K562 (cell line): ENCODE data around the gene SBF1. TPM values are rescaled to one million over a fixed set of nuclear protein-coding genes. Genes with fewer than 3 reads are reported as not detected.

Experiments used
- ATAC-seq: fragments of 200-7000 bp; cut with Tn5 transposase; 3 replicates; pipeline ENCODE4 v1.9.1; 2020; ENCODE audit warnings: moderate library complexity
- BruUV-seq: library from RNA; stranded (reverse); fragments of 400-500 nt; replicated peaks from 2 replicates; lab custom pipeline; 2021; lab: Mats Ljungman, UMichigan
- CTCF ChIA-PET: fragments of 300-600 bp; formaldehyde crosslinking; extraction: SDS; loops from one replicate; lab custom pipeline; 2021; ENCODE audit warnings: low intra/inter-chr PET ratio; lab: Yijun Ruan, JAX
- POLR2A ChIA-PET: fragments of 300-600, 350-650 bp; sonication (Branson Sonifier 250); formaldehyde crosslinking; extraction: SDS; loops from one replicate; lab custom pipeline; 2021; ENCODE audit warnings: antibody characterized with exemption, inconsistent platforms; lab: Yijun Ruan, JAX
- DNase-seq, 4 experiments: peaks; one replicate each; pipeline versions ENCODE4 v3.0.0 to v3.0.0-alpha.2; 2011 to 2018; ENCODE audit warnings: low spot score in 3 of 4, mixed read lengths in 3 of 4; ENCODE audit errors: extremely low read depth in 1 of 4
- FAIRE-seq: peaks from 2 replicates; lab custom pipeline; 2011; peaks lifted over from hg19 to GRCh38; lab: Jason Lieb, UNC
- H2AFZ ChIP-seq: 2 replicates; pipeline ENCODE4 v1.6.0; 2011; ENCODE audit warnings: low read depth, low read length, control low read depth, inconsistent platforms
- H3K27ac ChIP-seq: fragments of 200-600 bp; 3 replicates; pipeline ENCODE4 v1.8.0; 2011; ENCODE audit warnings: low read depth, mild to moderate bottlenecking, control low read depth, inconsistent platforms, low read length, moderate library complexity, mixed read lengths; ENCODE audit errors: extremely low read depth
- H3K27me3 ChIP-seq, 2 experiments: fragments of 300-600 bp in 1 of 2; 2 replicates in 1 of 2; 3 replicates in 1 of 2; pipeline versions ENCODE4 v1.6.0 to v1.8.0; 2011; ENCODE audit warnings: inconsistent platforms in 2 of 2, low read length in 2 of 2, mild to moderate bottlenecking in 1 of 2, mixed read lengths in 1 of 2, moderate library complexity in 1 of 2; ENCODE audit not compliant: control insufficient read depth in 2 of 2, insufficient read depth in 2 of 2
- H3K36me3 ChIP-seq: fragments of 300-600 bp; 3 replicates; pipeline ENCODE4 v1.8.0; 2011; ENCODE audit warnings: mild to moderate bottlenecking, low read length, inconsistent platforms; ENCODE audit not compliant: control insufficient read depth, insufficient read depth
- H3K4me1 ChIP-seq, 2 experiments: fragments of 200-600 bp in 1 of 2; replicated peaks in 1 of 2; 2 replicates in 1 of 2; 3 replicates in 1 of 2; pipeline versions ENCODE4 v1.5.1 to v1.8.0; 2011; ENCODE audit warnings: inconsistent platforms in 2 of 2, low read length in 2 of 2, mild to moderate bottlenecking in 1 of 2, mixed read lengths in 1 of 2, moderate library complexity in 1 of 2; ENCODE audit not compliant: control insufficient read depth in 2 of 2, insufficient read depth in 2 of 2
- H3K4me2 ChIP-seq: 2 replicates; pipeline ENCODE4 v1.6.1; 2011; ENCODE audit warnings: low read length, control low read depth, inconsistent platforms, mixed read lengths; ENCODE audit not compliant: insufficient read depth
- H3K4me3 ChIP-seq: fragments of 200-600 bp; sonication (generic), shearing (Covaris generic); 2 replicates; pipeline ENCODE4 v1.5.1; 2016; ENCODE audit warnings: control low read depth, inconsistent platforms
- H3K79me2 ChIP-seq: fragments of 200-600 bp; 3 replicates; pipeline ENCODE4 v1.8.0; 2011; ENCODE audit warnings: low read length, inconsistent platforms; ENCODE audit not compliant: control insufficient read depth, insufficient read depth
- H3K9ac ChIP-seq, 2 experiments: 2 replicates each; pipeline versions ENCODE4 v1.6.0 to v1.6.1; 2011; ENCODE audit warnings: low read depth in 2 of 2, low read length in 2 of 2, control low read depth in 1 of 2, inconsistent platforms in 1 of 2, mild to moderate bottlenecking in 1 of 2, mixed read lengths in 1 of 2; ENCODE audit not compliant: insufficient read depth in 1 of 2
- H3K9me1 ChIP-seq: one replicate; pipeline ENCODE4 v1.6.0; 2011; ENCODE audit warnings: inconsistent platforms, mild to moderate bottlenecking, low read length, moderate library complexity; ENCODE audit not compliant: control insufficient read depth, insufficient read depth
- H3K9me3 ChIP-seq: replicated peaks from 2 replicates; pipeline ENCODE4 v1.5.1; 2011; ENCODE audit warnings: low read depth, low read length, inconsistent platforms; ENCODE audit not compliant: control insufficient read depth, insufficient read depth
- H4K20me1 ChIP-seq: replicated peaks from 2 replicates; pipeline ENCODE4 v1.6.1; 2011; ENCODE audit warnings: low read length, inconsistent platforms, mixed read lengths; ENCODE audit not compliant: control insufficient read depth, insufficient read depth
- BMI1 ChIP-seq: fragments of 150-350 bp; IDR thresholded peaks from 2 replicates; pipeline ENCODE4 v1.6.1; 2014; ENCODE audit warnings: low read length
- E2F3 ChIP-seq: fragments of 250-450 bp; sonication (Bioruptor Pico); IDR thresholded peaks from 2 replicates; pipeline ENCODE4 v1.4.0; 2020; ENCODE audit warnings: mild to moderate bottlenecking
- GTF2B ChIP-seq: IDR thresholded peaks from 2 replicates; pipeline ENCODE4 v1.6.1; 2011; ENCODE audit not compliant: insufficient read length; ENCODE audit errors: extremely low read depth
- NCOA6 ChIP-seq: fragments of 450-650 bp; IDR thresholded peaks from 2 replicates; pipeline ENCODE4 v1.6.1; 2017; ENCODE audit warnings: mild to moderate bottlenecking
- NFE2L1 ChIP-seq: fragments of 450-650 bp; IDR thresholded peaks from 2 replicates; pipeline ENCODE4 v1.6.1; 2016; ENCODE audit warnings: missing genetic modification characterization, low read depth, mild to moderate bottlenecking, missing compliant biosample characterization, moderate library complexity, borderline replicate concordance
- PBX2 ChIP-seq, 2 experiments: IDR thresholded peaks in 1 of 2; conservative IDR thresholded peaks in 1 of 2; 2 replicates each; pipeline ENCODE4 v1.6.1; 2016; ENCODE audit warnings: low read depth in 2 of 2, mild to moderate bottlenecking in 1 of 2, missing compliant biosample characterization in 1 of 2, missing genetic modification characterization in 1 of 2, moderate library complexity in 1 of 2
- PHB2 ChIP-seq: fragments of 450-650 bp; IDR thresholded peaks from 2 replicates; pipeline ENCODE4 v1.6.1; 2017; ENCODE audit warnings: low read depth
- RAD21 ChIP-seq, 2 experiments: fragments of 250-450 bp in 1 of 2; fragments of 450-650 bp in 1 of 2; sonication (Bioruptor Pico) in 1 of 2; formaldehyde crosslinking in 1 of 2; IDR thresholded peaks in 1 of 2; conservative IDR thresholded peaks in 1 of 2; 2 replicates each; pipeline versions ENCODE4 v1.4.0 to v1.8.0; 2020 to 2022; ENCODE audit warnings: mild to moderate bottlenecking in 2 of 2, moderate library complexity in 1 of 2
- SAFB ChIP-seq: fragments of 200-400 bp; formaldehyde crosslinking; IDR thresholded peaks from 2 replicates; pipeline ENCODE4 v1.6.1; 2017; ENCODE audit warnings: low read depth, low read length, borderline replicate concordance
- YY1 ChIP-seq, 3 experiments: IDR thresholded peaks; 2 replicates each; pipeline ENCODE4 v1.6.1; 2011; ENCODE audit warnings: low read length in 2 of 3, mild to moderate bottlenecking in 2 of 3, moderate library complexity in 2 of 3, borderline replicate concordance in 1 of 3, control low read depth in 1 of 3, low read depth in 1 of 3; ENCODE audit not compliant: insufficient read depth in 3 of 3, insufficient replicate concordance in 2 of 3, control insufficient read depth in 1 of 3, insufficient read length in 1 of 3; ENCODE audit errors: extremely low read depth in 1 of 3
- ZNF561 ChIP-seq: fragments of 450-650 bp; formaldehyde crosslinking; conservative IDR thresholded peaks from 2 replicates; pipeline ENCODE4 v1.4.0; 2020; ENCODE audit warnings: mild to moderate bottlenecking, moderate library complexity
- WGBS: fragments of 100-300 bp; shearing (Covaris generic); methylation state at CpG from one replicate; pipeline ENCODE4 v1.1.6; 2016; ENCODE audit warnings: low coverage, mixed read lengths; ENCODE audit not compliant: insufficient coverage; ENCODE audit errors: missing lambda C conversion rate; 5-methylcytosine and 5-hydroxymethylcytosine counted together
- in situ Hi-C: fragments of 300-500 bp; cut with MboI; formaldehyde crosslinking; loops from 4 replicates; pipeline ENCODE4 v1.15.0; 2018; ENCODE audit warnings: inconsistent platforms, mixed read lengths
- intact Hi-C: fragments of 100-400 bp; cut with micrococcal nuclease; formaldehyde crosslinking; loops from 2 replicates; pipeline ENCODE4 v1.14.2; 2022
- polyA plus RNA-seq, 8 experiments: library from polyadenylated mRNA; depleted of rRNA in 4 of 8; stranded (reverse) in 5 of 8; unstranded in 3 of 8; fragments of >200 nt; fragmentation: Nextera tagmentation in 2 of 8; fragmentation: Illumina TruSeq in 1 of 8; extraction: Ambion mirVana in 2 of 8; extraction: Trizol in 1 of 8; gene quantifications; 2 replicates each; pipeline versions ENCODE4 v1.2.1 to v1.2.3, GENCODE V29; 2011 to 2014; ENCODE audit warnings: inconsistent platforms in 1 of 8, missing spikeins in 1 of 8
- total RNA-seq, 7 experiments: library from RNA; depleted of rRNA in 6 of 7; stranded (reverse); fragments of >200 nt in 6 of 7; fragmentation: Illumina TruSeq in 2 of 7; extraction: Trizol in 2 of 7; gene quantifications; 2 replicates each; pipeline versions ENCODE4 v1.2.1 to v1.2.3, GENCODE V29; 2011 to 2021; ENCODE audit warnings: low replicate concordance in 1 of 7
- TF ChIP-seq, protein P1 (sequence below): sonication (generic); formaldehyde crosslinking; IDR thresholded peaks from 2 replicates; pipeline ENCODE4 v1.8.1; 2022; ENCODE audit warnings: missing genetic modification reagents
- TF ChIP-seq, protein P2 (sequence below): IDR thresholded peaks from 2 replicates; pipeline ENCODE4 v1.6.1; 2011; ENCODE audit warnings: borderline replicate concordance, low read depth, mild to moderate bottlenecking, moderate library complexity, low read length; ENCODE audit not compliant: insufficient read depth, poor library complexity, severe bottlenecking

The SBF1 gene
- total and polyA plus RNA-seq, 9 of the 15 experiments (the other 6 are each of a cell fraction or from before 2014, with no cell fraction given): 0.44 to 50.4 (median 11.4) TPM

GRCh38 chr22:50502096-50502495 is 27.3 kb upstream of the SBF1 start:
- Histone ChIP-seq H3K79me2 (peaks cover 8% of the 10 kb centered on the region), H3K9me3 (0 out of 2 replicates have a peak, but pooled peaks cover 1% of the 10 kb centered on the region), H2AFZ (no peak overlapping the region), H3K36me3 (peaks cover 22% of the 10 kb centered on the region; the same call in 1 of the 3 replicates), H3K27me3 (no peaks in the 10 kb centered on the region), H3K4me2 (no peak overlapping the region), H3K4me1 (peaks cover 3 to 43% of the 10 kb centered on the region in 2 experiments; a peak in 3 of 5 replicates), H3K4me3 (no peak overlapping the region), H3K9me1 (no peaks in the 10 kb centered on the region), H3K27ac (no peak overlapping the region), H3K9ac (no peak overlapping the region; a peak in 1 of 4 replicates), H4K20me1 (no peaks in the 10 kb centered on the region)
- in situ Hi-C loops (no loop called here), intact Hi-C loops (no loop called here)
- DNase-seq (no peak), ATAC-seq (no peak), FAIRE-seq (no peak)
- ChIA-PET POLR2A (no interaction called here), CTCF (no interaction called here)
- WGBS: 84% methylated on average over 5 of the region's 6 CpGs
- BruUV-seq: no TSS peak
- TF ChIP-seq, protein P1, sequence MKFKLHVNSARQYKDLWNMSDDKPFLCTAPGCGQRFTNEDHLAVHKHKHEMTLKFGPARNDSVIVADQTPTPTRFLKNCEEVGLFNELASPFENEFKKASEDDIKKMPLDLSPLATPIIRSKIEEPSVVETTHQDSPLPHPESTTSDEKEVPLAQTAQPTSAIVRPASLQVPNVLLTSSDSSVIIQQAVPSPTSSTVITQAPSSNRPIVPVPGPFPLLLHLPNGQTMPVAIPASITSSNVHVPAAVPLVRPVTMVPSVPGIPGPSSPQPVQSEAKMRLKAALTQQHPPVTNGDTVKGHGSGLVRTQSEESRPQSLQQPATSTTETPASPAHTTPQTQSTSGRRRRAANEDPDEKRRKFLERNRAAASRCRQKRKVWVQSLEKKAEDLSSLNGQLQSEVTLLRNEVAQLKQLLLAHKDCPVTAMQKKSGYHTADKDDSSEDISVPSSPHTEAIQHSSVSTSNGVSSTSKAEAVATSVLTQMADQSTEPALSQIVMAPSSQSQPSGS: no peak
- TF ChIP-seq, protein P2, sequence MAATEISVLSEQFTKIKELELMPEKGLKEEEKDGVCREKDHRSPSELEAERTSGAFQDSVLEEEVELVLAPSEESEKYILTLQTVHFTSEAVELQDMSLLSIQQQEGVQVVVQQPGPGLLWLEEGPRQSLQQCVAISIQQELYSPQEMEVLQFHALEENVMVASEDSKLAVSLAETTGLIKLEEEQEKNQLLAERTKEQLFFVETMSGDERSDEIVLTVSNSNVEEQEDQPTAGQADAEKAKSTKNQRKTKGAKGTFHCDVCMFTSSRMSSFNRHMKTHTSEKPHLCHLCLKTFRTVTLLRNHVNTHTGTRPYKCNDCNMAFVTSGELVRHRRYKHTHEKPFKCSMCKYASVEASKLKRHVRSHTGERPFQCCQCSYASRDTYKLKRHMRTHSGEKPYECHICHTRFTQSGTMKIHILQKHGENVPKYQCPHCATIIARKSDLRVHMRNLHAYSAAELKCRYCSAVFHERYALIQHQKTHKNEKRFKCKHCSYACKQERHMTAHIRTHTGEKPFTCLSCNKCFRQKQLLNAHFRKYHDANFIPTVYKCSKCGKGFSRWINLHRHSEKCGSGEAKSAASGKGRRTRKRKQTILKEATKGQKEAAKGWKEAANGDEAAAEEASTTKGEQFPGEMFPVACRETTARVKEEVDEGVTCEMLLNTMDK: no peak
- TF ChIP-seq RAD21 (CRISPR knock-in tag; conservative IDR thresholded peaks at IDR 0.05 in 1 of 2, IDR thresholded peaks at IDR 0.05 in 1 of 2): no peak
- no peak for TF ChIP-seq YY1 (IDR thresholded peaks at IDR 0.05; ENCODE audit: borderline replicate concordance in 1 of 3, control insufficient read depth in 1 of 3, extremely low read depth in 1 of 3, insufficient read depth in 3 of 3, insufficient read length in 1 of 3, insufficient replicate concordance in 2 of 3, low read depth in 1 of 3, low read length in 2 of 3)
- TF ChIP-seq BMI1: no peak
- TF ChIP-seq NCOA6: no peak
- TF ChIP-seq SAFB: no peak
- no peak for TF ChIP-seq GTF2B
- no peak for TF ChIP-seq PHB2
- no peak for TF ChIP-seq PBX2 (CRISPR knock-in tag; IDR thresholded peaks at IDR 0.05; ENCODE audit: low read depth)
- no peak for TF ChIP-seq PBX2 (tag; conservative IDR thresholded peaks at IDR 0.05; ENCODE audit: low read depth)
- TF ChIP-seq ZNF561 (CRISPR knock-in tag): no peak
- TF ChIP-seq E2F3 (CRISPR knock-in tag): no peak
- no peak for TF ChIP-seq NFE2L1 (tag)
